Activated gamma-delta T cell treated with Interleukin-2 at 50 U/mL for 16 hours (primary cell): ENCODE data around the gene MED26.

ENCODE experiments used
- DNase-seq: peaks from one replicate; pipeline ENCODE4 v3.0.0-alpha.2; 2020

MED26 gene

DNA sequence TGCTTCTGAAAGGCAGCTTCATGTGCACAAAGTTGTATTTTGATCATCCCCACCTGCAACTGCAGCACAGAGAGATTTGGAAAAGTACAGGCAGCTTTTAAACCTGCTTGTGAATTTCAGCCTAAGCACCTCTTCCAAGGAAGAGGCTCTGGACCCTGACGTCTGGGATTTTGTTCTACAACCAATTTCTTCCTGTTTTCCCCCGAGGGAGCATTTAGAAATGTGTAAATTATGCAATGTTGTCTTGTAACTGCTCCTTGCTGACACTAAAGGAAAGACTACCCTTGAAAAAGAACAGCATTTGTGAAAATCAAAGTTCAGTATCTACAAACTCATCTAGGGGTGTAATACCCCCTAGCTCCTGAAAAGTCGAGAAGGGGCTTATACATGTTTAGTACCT is 15.4 kb downstream of the MED26 start:
- no peak for DNase-seq

DNA sequence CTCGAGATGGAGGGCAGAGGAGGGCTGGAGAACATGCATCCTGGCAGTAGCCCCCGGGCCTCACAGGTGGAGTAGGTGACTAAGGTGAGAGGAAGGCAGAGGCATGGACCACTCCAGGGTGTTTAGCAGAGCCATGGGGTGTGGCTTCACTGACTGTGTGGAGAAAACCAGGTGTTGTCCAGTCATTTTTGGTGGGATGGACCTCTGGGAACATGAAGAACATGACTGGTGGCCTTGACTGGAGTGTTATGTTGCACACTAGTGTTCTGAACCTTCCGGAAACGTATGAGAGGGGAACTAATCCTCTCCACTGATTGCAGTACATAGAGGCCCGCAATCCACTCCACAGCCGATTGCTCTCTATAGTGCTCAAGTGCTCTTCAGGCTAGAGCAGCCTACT is 16.9 kb downstream of the MED26 start:
- DNase-seq: no peak

DNA sequence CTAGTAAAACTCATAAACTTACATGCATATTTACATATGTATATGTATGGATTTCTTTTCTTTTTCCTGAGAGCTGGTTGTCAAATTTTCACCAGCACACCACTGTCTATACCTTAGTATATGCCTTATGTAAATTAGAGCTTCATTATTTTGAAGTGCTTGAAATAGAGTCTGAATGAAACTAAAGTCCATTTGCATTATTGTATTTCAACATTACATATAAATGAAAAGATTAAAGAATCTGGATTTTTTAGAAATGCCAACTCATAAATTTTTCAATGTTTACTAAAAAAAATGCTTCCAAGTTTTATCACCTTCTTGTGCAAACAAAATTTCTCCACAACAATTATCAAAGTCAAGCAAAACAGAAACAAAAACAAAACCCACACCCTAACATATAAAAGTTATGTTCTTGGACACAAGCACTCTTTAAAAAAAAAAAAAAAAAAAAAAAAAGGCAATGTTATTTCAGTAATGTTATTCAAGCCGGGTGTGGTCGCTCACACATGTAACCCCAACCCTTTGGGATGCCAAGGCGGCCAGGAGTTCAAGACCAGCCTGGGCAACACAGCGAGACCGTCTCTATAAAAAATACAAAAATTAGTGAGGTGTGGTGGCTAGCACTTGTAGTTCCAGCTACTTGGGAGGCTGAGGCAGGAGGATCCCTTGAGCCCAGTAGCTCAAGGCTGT is 18.3 kb downstream of the MED26 start:
- DNase-seq: no peak

DNA sequence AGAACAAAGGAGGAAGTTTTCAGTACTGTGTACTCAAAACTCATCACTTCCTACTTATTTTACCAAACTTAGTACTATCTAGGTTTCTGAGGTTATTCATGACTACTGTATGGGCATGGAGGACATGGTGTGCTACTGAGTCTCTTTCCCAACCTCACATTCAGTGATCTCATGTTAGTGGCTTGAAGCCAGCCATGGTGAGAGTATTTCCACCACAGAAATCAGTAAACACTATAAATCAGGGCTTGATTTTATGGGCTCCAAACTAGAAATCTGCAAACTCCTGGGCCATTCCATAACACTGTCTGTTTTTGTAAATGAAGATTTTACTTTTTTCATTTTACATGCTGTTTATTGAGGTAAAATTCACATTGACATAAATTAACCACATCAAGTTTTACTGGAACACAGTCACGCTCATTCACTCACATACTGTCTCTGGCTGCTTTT is 19.7 kb downstream of the MED26 start:
- no peak for DNase-seq

DNA sequence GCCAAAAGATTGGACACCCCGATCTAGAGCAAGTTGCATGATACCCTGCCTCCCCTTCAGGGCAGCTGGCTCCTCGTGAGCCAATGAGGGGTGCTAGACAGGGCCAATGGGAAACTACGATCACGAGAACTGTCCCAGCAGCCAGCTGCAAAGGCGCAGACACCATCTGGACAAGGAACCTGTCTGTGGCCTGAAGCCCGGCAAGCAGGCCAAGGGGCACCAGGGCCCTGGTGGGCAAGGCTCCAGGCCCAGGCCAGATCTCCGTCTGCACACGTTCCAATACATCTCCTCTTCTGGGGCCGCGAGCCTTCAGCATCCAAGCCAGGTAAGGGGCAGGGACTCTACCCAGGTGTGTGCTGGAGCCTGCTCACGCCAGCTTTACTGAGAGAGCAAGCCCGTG is 20.2 kb downstream of the MED26 start:
- DNase-seq: no peak

DNA sequence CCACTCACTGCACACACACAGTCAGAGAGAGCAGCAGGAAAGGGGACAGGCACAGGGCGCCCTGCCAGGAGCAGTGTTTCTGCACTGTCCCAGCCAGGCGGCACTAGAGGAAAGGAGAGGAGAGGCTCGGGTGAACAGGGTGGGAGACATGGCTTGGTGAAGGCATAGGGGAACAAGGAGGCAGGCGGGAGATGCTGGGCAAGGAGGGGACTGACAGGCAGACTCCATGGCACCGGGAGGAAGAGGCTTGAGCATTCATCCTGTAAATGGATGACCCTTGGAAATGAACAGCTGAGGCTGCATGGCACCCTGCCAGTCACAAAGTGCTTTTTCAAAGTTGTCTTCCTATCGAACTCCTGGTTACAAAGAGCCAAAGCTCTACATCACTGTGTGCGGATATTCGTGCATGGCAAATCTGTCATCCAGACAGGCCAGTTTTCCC is 22.4 kb downstream of the MED26 start:
- no peak for DNase-seq

DNA sequence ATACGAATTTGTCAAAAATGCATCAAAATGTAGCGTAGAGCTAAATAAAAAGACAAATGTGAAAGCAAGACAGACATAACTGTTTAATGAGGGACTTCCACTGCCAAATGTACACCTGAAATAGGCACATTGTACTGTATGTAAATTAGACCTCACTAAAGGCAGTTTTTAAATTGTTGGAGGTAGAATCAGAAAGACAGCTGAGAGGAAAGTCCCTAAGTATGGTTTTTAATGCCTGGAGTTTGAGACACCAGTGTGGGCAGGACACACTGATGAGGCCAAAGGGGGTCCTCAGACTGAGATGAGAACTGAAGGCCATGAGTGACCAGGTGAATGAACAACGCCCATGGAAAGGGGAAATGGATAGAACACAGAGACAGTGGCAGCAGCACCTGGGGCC is 22.9 kb downstream of the MED26 start:
- DNase-seq: no peak

DNA sequence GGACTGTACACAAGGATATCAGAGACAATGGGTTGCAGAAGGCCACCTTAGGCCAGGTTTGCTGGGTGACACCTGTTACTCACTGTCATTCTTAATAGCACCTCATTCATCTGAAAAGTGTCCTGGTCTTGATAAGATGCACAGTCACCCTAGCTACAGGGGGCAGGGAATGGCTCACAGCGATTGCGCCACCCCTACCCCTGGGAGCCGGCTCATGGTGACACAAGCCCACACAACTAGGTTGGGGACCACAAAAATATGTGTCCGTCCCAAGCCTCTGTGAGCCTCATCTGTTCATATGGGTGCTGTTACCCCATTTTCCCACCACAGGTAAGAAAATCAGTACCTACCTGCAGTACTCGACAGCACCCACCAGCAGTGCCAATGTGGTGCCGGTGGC is 23.4 kb downstream of the MED26 start:
- DNase-seq: no peak

DNA sequence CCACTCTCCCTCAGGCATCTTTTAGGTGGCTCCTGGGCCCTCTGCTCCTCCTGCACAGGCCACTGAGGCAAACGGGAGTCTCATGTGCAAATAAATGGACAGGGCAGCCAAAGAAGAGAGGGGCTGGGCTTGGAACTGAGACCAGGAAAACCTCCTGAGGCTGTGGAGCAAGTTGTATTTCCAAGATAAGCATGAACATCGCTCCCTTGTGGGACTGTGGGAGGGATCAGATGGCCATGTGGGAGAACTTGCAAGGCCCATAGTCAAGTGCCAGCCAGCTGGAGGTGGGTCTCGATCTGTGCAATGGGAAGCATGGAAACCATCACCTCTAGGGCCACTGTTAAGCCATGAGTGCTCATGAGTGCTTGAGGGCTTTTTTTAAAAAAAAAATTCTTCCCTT is 24.9 kb downstream of the MED26 start:
- DNase-seq: no peak

DNA sequence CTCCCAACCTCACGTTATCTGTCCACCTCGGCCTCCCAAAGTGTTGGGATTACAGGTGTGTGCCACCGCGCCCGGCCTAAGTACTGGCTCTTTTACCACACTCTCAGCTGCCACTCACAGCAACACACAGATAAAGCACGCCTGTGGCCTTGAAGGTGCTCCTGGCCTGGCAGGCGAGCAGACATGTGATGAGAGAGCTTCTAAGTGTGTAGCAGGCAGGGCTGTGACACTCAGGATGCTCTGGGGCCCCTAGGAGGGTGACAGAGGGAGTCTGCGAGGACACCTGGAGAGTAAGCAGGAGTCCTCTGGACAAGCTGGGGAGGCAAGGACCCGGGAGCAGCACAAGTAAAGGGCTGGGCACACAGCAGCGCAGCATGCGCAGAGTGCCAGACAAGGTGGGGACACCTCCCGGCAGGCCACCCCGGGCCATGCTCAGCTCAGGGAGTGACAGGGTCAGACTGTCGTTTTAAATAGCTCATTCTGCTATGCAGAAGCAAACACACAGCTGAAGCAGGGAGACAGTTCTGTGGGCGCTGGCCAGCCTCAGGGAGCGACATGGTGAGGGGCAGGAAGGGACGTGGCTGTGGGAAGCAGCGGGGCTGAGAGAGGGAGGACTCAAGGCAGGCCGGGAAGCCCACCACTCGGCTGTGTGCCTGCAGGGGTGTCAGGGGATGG is 26.5 kb downstream of the MED26 start:
- DNase-seq: no peak

DNA sequence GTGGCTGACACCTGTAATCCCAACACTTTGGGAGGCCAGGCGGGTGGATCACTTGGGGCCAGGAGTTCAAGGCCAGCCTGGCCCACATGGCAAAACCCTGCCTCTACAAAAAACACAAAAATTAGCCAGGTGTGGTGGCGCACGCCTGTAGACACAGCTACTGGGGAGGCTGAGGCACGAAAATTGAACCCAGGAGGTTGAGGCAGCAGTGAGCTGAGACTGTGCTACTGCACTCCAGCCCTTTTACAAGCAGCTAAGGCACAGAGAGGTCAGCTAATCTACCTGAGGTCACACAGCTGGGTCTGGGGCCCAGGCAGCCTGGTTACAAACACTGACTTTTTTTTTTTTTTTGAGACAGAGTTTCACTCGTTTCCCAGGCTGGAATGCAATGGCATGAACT is 27.2 kb downstream of the MED26 start:
- no peak for DNase-seq

DNA sequence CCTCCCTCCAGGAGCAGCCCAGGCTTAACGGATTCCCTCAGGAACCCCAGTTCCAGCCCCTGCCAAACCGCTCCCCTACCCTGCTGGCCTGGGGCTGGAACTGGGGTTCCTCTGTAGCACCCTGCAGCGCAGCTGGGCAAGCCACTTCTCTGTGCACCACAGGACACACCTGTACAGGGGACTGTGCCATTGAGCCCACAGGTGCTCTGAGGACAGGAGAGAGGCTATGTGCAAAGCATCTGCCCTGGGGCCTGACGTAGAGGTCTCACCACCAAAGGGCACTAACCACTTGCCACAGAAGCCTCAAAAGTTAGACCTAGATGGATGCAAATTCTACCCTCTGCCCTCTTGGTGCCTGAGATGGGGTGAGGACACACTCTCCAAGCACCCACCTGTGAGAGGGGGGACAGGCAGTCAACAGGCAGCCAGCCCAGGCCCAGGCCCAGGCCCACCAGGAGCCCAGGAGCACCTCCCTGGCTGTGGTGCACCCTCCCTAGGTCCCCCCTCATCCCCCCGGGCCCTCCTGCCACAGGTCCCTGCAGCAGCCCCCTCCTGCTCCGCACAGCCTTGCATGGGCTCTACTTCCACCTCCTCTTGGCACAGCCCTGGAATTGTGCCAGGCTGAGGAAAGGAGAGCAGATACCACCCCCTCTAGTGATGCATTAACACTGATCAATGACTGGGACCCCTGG is 28.2 kb downstream of the MED26 start:
- DNase-seq: no peak

DNA sequence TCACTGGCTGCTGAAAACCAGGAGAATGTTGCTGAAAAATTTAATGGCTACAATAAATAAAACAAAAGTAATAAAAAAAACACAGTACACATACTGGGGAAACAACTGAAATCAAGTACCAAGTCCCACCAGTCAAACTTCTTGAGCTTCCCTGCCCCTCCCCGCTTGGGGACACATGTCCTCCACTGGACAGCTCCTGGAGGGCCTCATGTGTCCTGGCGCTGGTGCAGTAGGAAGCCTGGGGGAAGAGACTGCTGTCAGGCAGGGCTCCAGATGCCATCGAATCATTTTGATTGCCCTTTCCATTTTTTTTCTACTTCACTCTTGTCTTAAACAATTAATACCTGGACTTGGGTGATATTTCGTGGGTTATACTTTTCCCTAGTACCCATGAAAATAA is 29.2 kb downstream of the MED26 start:
- DNase-seq: no peak

DNA sequence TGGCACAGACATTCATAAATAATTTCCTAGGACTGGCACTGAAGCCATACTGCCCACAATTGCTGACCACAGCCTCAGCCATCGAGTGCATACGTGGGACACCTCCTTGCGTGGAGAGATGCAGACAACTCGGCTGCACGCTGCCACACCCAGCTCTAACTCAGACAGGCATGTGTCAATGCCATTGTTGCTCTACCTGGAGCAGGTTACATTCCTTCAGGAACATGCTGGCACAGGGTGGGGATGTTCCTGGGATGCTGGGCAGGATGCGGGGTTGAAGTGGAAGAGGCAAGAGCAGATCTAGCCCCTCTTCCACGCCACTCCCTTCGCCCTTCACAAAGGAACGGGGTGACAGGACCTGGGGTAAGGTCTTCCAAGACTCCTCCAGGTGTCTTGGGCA is 31.6 kb downstream of the MED26 start:
- DNase-seq: no peak

DNA sequence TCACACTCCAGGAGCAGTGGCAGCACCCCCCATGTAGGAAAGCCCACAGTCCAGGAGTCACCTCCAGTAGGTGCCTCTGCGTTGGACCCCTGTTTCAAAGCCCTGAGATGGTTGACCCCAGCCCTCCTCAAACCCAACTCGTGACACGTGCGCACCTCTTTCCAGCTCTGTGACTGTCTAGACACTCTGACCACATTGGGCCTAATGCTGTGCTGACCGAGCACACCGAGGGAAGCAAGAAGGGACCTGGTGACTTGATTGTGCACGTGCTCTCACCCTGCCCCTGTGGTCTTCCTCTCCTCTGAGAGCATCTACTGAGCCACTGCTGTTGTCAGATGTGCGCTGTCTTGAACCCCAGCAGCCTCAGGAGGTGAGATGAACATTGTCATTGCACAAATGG is 32.9 kb downstream of the MED26 start:
- DNase-seq: no peak

DNA sequence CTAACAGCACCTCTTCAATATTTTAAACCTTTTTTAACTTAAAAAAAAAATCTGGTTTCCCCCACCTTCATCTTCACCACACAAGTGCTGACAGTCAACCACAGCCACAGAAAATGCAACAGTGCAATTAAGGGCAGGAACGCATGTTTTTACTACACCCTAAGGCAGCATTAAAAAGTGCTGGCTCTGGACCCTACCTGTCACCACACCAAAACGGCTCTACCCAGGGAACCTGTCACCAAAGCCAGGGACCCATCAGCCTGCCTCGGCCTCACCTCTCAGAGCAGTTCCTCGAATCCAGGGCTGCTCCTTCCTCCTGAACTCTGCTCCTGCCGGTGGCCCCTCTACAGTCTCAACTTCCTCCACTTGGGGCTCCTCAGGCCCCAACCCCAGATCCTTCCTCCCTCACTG is 33.3 kb downstream of the MED26 start:
- peak; percentile 37 for DNase-seq

DNA sequence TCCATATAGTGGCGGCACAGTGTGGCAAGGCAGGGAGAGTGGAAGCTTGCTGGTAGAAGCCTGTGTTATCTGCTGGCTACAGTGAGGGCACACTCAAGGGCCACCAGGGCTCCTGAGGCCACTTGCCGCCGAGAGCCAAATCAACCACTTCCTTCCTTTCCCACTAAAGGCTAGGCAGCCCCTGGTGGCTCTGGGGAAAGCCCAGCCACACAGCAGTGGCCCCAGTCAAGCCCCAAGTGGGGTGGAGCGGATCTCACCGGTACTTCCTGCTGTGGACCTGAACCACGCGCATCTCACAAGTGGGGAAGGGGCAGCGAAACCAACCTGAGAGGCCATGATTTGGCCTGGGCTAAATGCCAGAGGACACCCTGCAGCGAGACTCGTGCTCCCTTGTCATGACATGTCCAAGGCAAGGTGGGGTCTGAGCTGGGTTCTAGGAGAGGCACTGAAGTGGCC is 33.8 kb downstream of the MED26 start:
- DNase-seq: peak; percentile 46

DNA sequence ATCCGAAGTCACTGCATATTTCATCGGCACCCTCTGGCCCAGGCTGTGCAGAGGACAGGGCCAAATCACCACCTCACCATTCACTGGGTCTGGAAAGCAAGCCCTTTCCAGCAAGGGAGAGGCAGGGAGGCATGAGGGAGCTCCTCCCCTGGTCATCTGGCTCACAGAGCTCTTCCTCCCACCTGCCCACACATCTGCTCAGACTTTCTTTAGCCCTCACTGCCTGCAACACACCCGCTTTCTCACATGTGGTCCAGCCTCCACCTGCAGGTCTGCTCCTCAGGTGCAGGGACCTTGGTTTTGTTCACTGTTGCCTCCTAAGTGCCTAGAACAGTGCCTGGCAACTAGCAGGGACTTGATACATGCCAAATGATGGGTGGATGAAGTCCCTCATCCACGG is 34.8 kb downstream of the MED26 start:
- no peak for DNase-seq

DNA sequence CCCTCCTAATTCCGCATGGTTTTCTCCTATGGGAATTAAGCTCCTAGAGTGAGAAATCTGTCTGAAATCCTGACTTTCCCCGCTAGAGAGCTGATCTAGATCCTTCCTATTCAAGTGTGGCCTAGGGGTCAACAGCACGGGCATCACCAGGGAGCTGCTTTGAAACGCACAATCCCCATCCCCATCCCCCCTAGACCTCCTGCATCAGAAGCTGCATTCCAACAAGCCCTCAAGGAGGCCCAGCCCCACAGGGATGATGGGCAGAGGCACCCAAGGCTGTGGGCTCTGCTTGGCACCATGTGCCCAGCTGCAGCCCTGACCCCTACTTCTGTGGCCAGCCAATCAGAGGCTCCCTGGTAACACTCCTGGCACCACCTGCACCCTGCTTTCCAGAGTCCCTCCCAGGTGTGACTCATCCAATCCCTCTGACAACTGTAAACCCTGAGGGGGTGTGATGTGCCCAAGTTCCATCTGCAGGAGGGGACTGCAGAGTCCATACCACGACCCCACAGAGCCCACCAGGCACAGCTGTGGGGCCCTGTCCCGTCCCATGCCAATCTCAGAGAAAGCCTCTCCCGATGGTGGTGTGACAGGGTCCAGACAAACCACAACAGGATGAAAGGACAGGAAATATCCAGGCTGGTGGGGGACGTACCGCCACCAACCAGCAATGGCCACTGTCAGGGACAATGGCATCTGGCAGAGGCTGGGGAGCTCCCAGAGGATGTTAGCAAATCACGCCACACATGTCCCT is 36.0 kb downstream of the MED26 start:
- DNase-seq: no peak

DNA sequence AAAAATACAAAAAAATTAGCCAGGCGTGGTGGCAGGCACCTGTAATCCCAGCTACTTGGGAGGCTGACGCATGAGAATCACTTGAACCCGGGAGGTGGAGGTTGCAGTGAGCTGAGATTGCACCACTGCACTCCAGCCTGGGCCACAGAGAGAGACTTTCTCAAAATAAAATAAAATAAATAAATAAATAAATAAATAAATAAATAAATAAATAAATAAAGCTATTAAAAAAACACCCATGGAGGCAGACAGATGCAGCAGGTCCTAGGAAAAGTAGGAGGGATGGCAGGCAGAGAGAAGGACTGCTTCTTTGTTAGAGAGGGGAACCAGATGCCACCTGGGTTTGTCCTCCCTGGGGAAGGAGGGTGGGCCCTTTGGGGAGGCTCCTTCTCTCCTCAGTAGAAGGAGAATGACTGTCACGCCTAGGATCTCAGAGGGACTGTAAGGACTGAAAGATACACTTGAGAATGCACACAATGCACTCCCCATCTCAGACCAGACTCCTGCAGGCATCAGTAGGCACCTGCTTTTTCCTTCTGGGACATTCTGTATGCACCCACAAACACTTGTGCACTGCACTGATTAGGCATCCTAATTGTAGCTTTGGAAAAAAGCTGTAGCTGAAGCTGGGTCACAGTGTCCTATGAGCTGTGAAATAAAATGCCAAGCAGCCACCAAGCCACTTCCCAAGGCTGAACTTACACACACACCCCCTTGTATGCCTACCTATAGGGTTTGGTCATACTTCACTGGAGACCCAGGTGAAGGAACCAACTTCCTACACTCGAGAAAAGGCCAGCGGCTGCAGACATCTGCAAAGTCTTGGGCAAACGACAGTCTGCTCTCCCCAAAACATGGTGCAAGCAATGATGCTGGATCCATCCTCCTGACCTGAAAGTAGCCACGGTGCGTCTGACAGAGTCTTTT is 36.9 kb downstream of the MED26 start:
- DNase-seq: no peak

DNA sequence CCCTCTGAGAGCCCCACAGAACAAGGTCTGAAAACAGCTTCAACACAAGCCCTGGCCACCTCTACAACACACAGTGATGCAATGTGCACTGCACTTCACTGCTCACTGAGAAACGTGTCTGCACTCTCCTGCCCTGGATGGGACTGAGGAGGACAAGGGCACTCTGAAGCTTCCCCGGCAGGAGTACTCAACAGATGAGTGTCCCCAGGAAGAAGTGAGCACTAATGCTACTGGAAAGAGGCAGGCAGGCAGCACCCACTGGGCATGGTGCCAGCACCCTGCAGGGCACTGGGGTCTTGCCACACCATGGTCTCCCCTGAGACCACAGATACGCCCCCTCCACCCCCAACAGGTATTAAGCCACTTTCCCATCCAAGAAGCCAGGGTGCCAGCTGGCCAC is 38.1 kb downstream of the MED26 start:
- no peak for DNase-seq
